Activated T-cell treated with anti-CD3 and anti-CD28 coated beads, Interleukin-2, amount 50 U/mL, for 72 hours (primary cell): ENCODE results near the gene HOXA6. TPM values are rescaled to one million over a fixed set of nuclear protein-coding genes. Genes with fewer than 3 reads are reported as not detected.
A peak's percentile ranks its signal among the peaks of the same experiment; 100 is the strongest.

Experiments
- ATAC-seq, 2 donors: fragments of 150-1000 bp; cut with Tn5 transposase; replicated peaks in 1 of 2; 2 replicates each; pipeline ENCODE4 v1.10.0; 2021; ENCODE audit warnings: moderate library complexity in 2 of 2, mild to moderate bottlenecking in 1 of 2
- DNase-seq, 2 donors: peaks; one replicate each; pipeline ENCODE4 v3.0.0; 2021 to 2022; ENCODE audit warnings: mixed read lengths in 1 of 2
- H3K27ac Mint-ChIP-seq: one replicate; pipeline ENCODE4 v1.8.0; 2022; ENCODE audit warnings: mild to moderate bottlenecking, moderate library complexity, mixed read lengths
- H3K27me3 Mint-ChIP-seq: one replicate; pipeline ENCODE4 v1.8.0; 2022; ENCODE audit warnings: low read depth, mixed read lengths
- H3K36me3 Mint-ChIP-seq, 2 donors: one replicate each; pipeline ENCODE4 v1.8.0; 2022; ENCODE audit warnings: mixed read lengths in 2 of 2, mild to moderate bottlenecking in 1 of 2; ENCODE audit not compliant: insufficient read depth in 2 of 2
- H3K4me1 Mint-ChIP-seq: one replicate; pipeline ENCODE4 v1.8.0; 2022; ENCODE audit warnings: low read depth, mixed read lengths
- H3K4me3 Mint-ChIP-seq, 2 donors: one replicate each; pipeline ENCODE4 v1.8.0; 2022; ENCODE audit warnings: mild to moderate bottlenecking in 2 of 2, mixed read lengths in 2 of 2, moderate library complexity in 2 of 2
- H3K9me3 Mint-ChIP-seq, 2 donors: one replicate each; pipeline ENCODE4 v1.8.0; 2022; ENCODE audit warnings: mixed read lengths in 2 of 2
- total RNA-seq, 2 donors: library from RNA; stranded (reverse); gene quantifications; one replicate each; pipeline ENCODE4 v1.2.3, GENCODE V29; 2022

HOXA6 gene
- total RNA-seq, 2 donors from 2014 or later: 0.31 TPM; not detected in 1

- peaks cover 94% of the 10 kb centered on the region for H3K27me3 Mint-ChIP-seq
- H3K4me1 Mint-ChIP-seq: peaks cover 56% of the 10 kb centered on the region
- no peaks in the 10 kb centered on the region for H3K9me3 Mint-ChIP-seq
- ATAC-seq: no peak
- DNase-seq: no peak
- peaks cover 1 to 2% of the 10 kb centered on the region in 2 donors for H3K36me3 Mint-ChIP-seq
- H3K4me3 Mint-ChIP-seq: peak overlapping the region in 1 of 2 donors; percentile 85
- no peak overlapping the region for H3K27ac Mint-ChIP-seq
Measured at GRCh38 chr7:27152816-27153442, 5.4 kb upstream of the HOXA6 start.

- ATAC-seq: no peak
- peaks cover 1 to 2% of the 10 kb centered on the region in 2 donors for H3K36me3 Mint-ChIP-seq
- H3K27me3 Mint-ChIP-seq: peaks cover 91% of the 10 kb centered on the region
- DNase-seq: no peak
- no peaks in the 10 kb centered on the region for H3K9me3 Mint-ChIP-seq
- peaks cover 54% of the 10 kb centered on the region for H3K4me1 Mint-ChIP-seq
- H3K4me3 Mint-ChIP-seq: peak within 1 kb of the TSS; percentile 85 to 89
- H3K27ac Mint-ChIP-seq: no peak within 1 kb of the TSS
Measured at GRCh38 chr7:27151931-27152815, 4.6 kb upstream of the HOXA6 start, which contains the start of gene HOXA3. HOXA3 (minus strand) TSS chr7:27152583; CDS start chr7:27110640, 41,943 bp downstream.

GRCh38 chr7:27151341-27151930 lies 3.9 kb upstream of the HOXA6 start:
- Mint-ChIP-seq H3K36me3 (peaks cover 1 to 2% of the 10 kb centered on the region in 2 donors), H3K4me1 (peaks cover 53% of the 10 kb centered on the region), H3K27ac (no peak overlapping the region), H3K4me3 (peak overlapping the region; percentile 85 to 89), H3K9me3 (no peaks in the 10 kb centered on the region), H3K27me3 (peaks cover 91% of the 10 kb centered on the region)
- DNase-seq: peak in 1 of 2 donors; percentile 25
- no peak for ATAC-seq

- Mint-ChIP-seq H3K4me1 (peaks cover 49% of the 10 kb centered on the region), H3K27me3 (peaks cover 91% of the 10 kb centered on the region), H3K36me3 (peaks cover 1 to 2% of the 10 kb centered on the region in 2 donors), H3K4me3 (peak overlapping the region; percentile 85 to 89), H3K27ac (no peak overlapping the region), H3K9me3 (no peaks in the 10 kb centered on the region)
- ATAC-seq: peak; percentile 83 to 87
- DNase-seq: peak; percentile 76 to 78
Measured at GRCh38 chr7:27150568-27151340, 3.2 kb upstream of the HOXA6 start.

- H3K27me3 Mint-ChIP-seq: peaks cover 91% of the 10 kb centered on the region
- peaks cover 0 to 1% of the 10 kb centered on the region in 2 donors for H3K36me3 Mint-ChIP-seq
- no peak for DNase-seq
- H3K9me3 Mint-ChIP-seq: no peaks in the 10 kb centered on the region
- no peak overlapping the region for H3K27ac Mint-ChIP-seq
- peaks cover 41% of the 10 kb centered on the region for H3K4me1 Mint-ChIP-seq
- H3K4me3 Mint-ChIP-seq: peak overlapping the region; percentile 85 to 89
- ATAC-seq: peak; percentile 18 to 30
Measured at GRCh38 chr7:27149842-27150567, 2.4 kb upstream of the HOXA6 start.

GRCh38 chr7:27148756-27149641 lies 1.4 kb upstream of the HOXA6 start:
- no peaks in the 10 kb centered on the region for H3K9me3 Mint-ChIP-seq
- H3K27ac Mint-ChIP-seq: no peak overlapping the region
- H3K27me3 Mint-ChIP-seq: peaks cover 82% of the 10 kb centered on the region
- DNase-seq: no peak
- H3K36me3 Mint-ChIP-seq: no peaks in the 10 kb centered on the region
- H3K4me1 Mint-ChIP-seq: peaks cover 31% of the 10 kb centered on the region
- no peak for ATAC-seq
- no peak overlapping the region for H3K4me3 Mint-ChIP-seq

- H3K27me3 Mint-ChIP-seq: peaks cover 74% of the 10 kb centered on the region
- peaks cover 30% of the 10 kb centered on the region for H3K4me1 Mint-ChIP-seq
- ATAC-seq: no peak
- no peak overlapping the region for H3K27ac Mint-ChIP-seq
- no peaks in the 10 kb centered on the region for H3K9me3 Mint-ChIP-seq
- H3K36me3 Mint-ChIP-seq: no peaks in the 10 kb centered on the region
- H3K4me3 Mint-ChIP-seq: peak overlapping the region; percentile 66 to 84
- DNase-seq: no peak
Measured at GRCh38 chr7:27148031-27148755, 619 bp upstream of the HOXA6 start.

- Mint-ChIP-seq H3K4me1 (peaks cover 23% of the 10 kb centered on the region), H3K27me3 (peaks cover 74% of the 10 kb centered on the region), H3K4me3 (no peak overlapping the region), H3K27ac (no peak overlapping the region), H3K9me3 (no peaks in the 10 kb centered on the region), H3K36me3 (no peaks in the 10 kb centered on the region)
- DNase-seq (no peak), ATAC-seq (no peak)
Measured at GRCh38 chr7:27146491-27147198, 929 bp downstream of the HOXA6 start.

GRCh38 chr7:27145914-27146412 lies 1.6 kb downstream of the HOXA6 start:
- ATAC-seq (no peak), DNase-seq (no peak)
- Mint-ChIP-seq H3K4me3 (no peak overlapping the region), H3K36me3 (no peaks in the 10 kb centered on the region), H3K27me3 (peaks cover 71% of the 10 kb centered on the region), H3K27ac (no peak overlapping the region), H3K9me3 (no peaks in the 10 kb centered on the region), H3K4me1 (peaks cover 16% of the 10 kb centered on the region)

- H3K36me3 Mint-ChIP-seq: no peaks in the 10 kb centered on the region
- no peak for DNase-seq
- H3K27me3 Mint-ChIP-seq: peaks cover 69% of the 10 kb centered on the region
- no peak overlapping the region for H3K27ac Mint-ChIP-seq
- no peak for ATAC-seq
- no peak overlapping the region for H3K4me3 Mint-ChIP-seq
- H3K4me1 Mint-ChIP-seq: peaks cover 11% of the 10 kb centered on the region
- no peaks in the 10 kb centered on the region for H3K9me3 Mint-ChIP-seq
Measured at GRCh38 chr7:27145165-27145913, 2.2 kb downstream of the HOXA6 start.
